ENCODE measurements around the gene PRICKLE2.

Gene PRICKLE2

GRCh38 chr3:64073158-64073761, 152.0 kb downstream of the PRICKLE2 start:
- H3K9ac ChIP-seq, result peak overlapping the region in 3 of 11 experiments; percentile 17 to 45 (median 40); a peak in 5 of 22 replicates
- H3K4me1 ChIP-seq, result peaks cover 0 to 24% (median 21%) of the 10 kb centered on the region in 10 experiments; a peak in 15 of 20 replicates
- H3K36me3 ChIP-seq, result no peaks in the 10 kb centered on the region
- H3K4me3 ChIP-seq, result no peak overlapping the region
- no peak for TF ChIP-seq Cebpa-rat (IDR thresholded peaks at IDR 0.05)
- H4K20me1 ChIP-seq, result no peaks in the 10 kb centered on the region
- peak overlapping the region in 7 of 11 experiments; percentile 58 to 77 (median 75); a peak in 15 of 22 replicates for H3K27ac ChIP-seq
- H3K27me3 ChIP-seq, result no peaks in the 10 kb centered on the region
- H3K9me3 ChIP-seq (replicated peaks in 1 of 11), result peaks cover 0 to 9% (median 0%) of the 10 kb centered on the region in 11 experiments; a peak in 4 of 22 replicates
- peak overlapping the region in 8 of 11 experiments; percentile 22 to 69 (median 48); a peak in 12 of 22 replicates for H3K4me2 ChIP-seq

DNA sequence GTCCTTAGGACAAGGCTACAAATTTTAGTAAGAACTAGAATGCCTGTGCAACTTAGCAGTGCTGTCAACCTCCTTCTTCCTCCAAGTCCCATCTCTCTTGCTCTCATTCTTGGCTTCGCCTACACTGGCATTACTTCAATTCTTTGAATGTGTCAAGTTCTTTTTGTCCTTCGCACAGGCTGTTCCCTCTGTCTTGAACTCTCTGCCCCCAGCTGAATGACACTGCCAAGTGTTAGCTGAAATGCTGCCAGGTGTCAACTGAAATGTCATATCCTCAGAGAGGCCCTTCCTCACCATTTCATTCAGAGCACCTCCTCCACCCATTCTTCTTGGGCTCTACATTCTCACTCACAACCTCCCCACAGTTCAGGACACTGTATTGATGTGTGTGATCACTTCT, 153.1 kb downstream of the PRICKLE2 start:
- no peak for TF ChIP-seq Cebpa-rat (IDR thresholded peaks at IDR 0.05)
- Histone ChIP-seq H3K27ac (peak overlapping the region in 2 of 11 experiments; percentile 11 to 18; a peak in 3 of 22 replicates), H3K4me1 (peaks cover 0 to 24% (median 21%) of the 10 kb centered on the region in 10 experiments; a peak in 15 of 20 replicates)

DNA sequence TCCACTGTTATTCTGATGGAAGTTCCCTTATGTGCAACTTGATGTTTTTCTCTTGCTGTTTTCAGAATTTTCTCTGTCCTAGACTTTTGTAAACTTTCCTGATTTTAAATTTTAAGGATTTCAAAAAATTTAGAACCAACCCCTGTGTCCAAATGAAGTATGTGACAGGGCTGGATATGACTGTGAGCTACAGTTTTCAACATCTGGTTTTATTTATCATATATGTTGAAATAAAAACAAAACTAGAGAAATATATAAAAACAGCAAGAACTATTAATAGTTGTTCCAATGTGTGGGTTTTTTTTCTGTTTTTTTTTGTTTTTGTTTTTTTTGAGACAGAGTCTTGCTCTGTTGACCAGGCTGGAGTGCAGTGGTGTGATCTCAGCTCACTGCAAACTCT, 154.6 kb downstream of the PRICKLE2 start:
- peaks cover 0 to 24% (median 21%) of the 10 kb centered on the region in 10 experiments; a peak in 15 of 20 replicates for H3K4me1 ChIP-seq
- H3K9me3 ChIP-seq (replicated peaks in 1 of 11), result peaks cover 0 to 9% (median 0%) of the 10 kb centered on the region in 11 experiments; a peak in 4 of 22 replicates
- no peak for TF ChIP-seq Cebpa-rat (IDR thresholded peaks at IDR 0.05)
- no peak overlapping the region for H3K27ac ChIP-seq
- H3K36me3 ChIP-seq, result no peaks in the 10 kb centered on the region
- no peak overlapping the region for H3K4me2 ChIP-seq
- no peaks in the 10 kb centered on the region for H4K20me1 ChIP-seq
- no peaks in the 10 kb centered on the region for H3K27me3 ChIP-seq
- H3K4me3 ChIP-seq, result no peak overlapping the region
- H3K9ac ChIP-seq, result no peak overlapping the region

More for the DNA sequence above, 153.1 kb downstream of the PRICKLE2 start:
- Histone ChIP-seq H3K9me3 (replicated peaks in 1 of 11) (peaks cover 0 to 9% (median 0%) of the 10 kb centered on the region in 11 experiments; a peak in 4 of 22 replicates), H4K20me1 (no peaks in the 10 kb centered on the region), H3K27me3 (no peaks in the 10 kb centered on the region), H3K4me3 (no peak overlapping the region), H3K4me2 (0 out of 22 replicates have a peak overlapping the region, but pooled peaks of 1 of the 11 experiments have one; percentile 21), H3K36me3 (no peaks in the 10 kb centered on the region), H3K9ac (no peak overlapping the region)

GRCh38 chr3:64067506-64068346, 157.5 kb downstream of the PRICKLE2 start:
- no peaks in the 10 kb centered on the region for H3K27me3 ChIP-seq
- H4K20me1 ChIP-seq, result no peaks in the 10 kb centered on the region
- no peaks in the 10 kb centered on the region; a peak in 1 of 20 replicates for H3K4me1 ChIP-seq
- no peak for TF ChIP-seq Cebpa-rat (IDR thresholded peaks at IDR 0.05)
- H3K4me2 ChIP-seq, result no peak overlapping the region
- no peak overlapping the region for H3K27ac ChIP-seq
- H3K4me3 ChIP-seq, result no peak overlapping the region
- H3K9ac ChIP-seq, result no peak overlapping the region
- H3K9me3 ChIP-seq (replicated peaks in 1 of 11), result peaks cover 0 to 7% (median 0%) of the 10 kb centered on the region in 11 experiments; a peak in 3 of 22 replicates
- H3K36me3 ChIP-seq, result no peaks in the 10 kb centered on the region

GRCh38 chr3:64064804-64065203, 160.5 kb downstream of the PRICKLE2 start:
- H3K4me1 ChIP-seq, result no peaks in the 10 kb centered on the region
- H3K4me2 ChIP-seq, result no peak overlapping the region
- H3K4me3 ChIP-seq, result no peak overlapping the region
- no peaks in the 10 kb centered on the region for H3K27me3 ChIP-seq
- no peaks in the 10 kb centered on the region for H4K20me1 ChIP-seq
- H3K36me3 ChIP-seq, result no peaks in the 10 kb centered on the region
- H3K9ac ChIP-seq, result no peak overlapping the region
- TF ChIP-seq Cebpa-rat (IDR thresholded peaks at IDR 0.05), result no peak
- H3K27ac ChIP-seq, result no peak overlapping the region
- H3K9me3 ChIP-seq (replicated peaks in 1 of 11), result no peaks in the 10 kb centered on the region

- no peak overlapping the region for H3K4me2 ChIP-seq
- no peaks in the 10 kb centered on the region for H3K9me3 ChIP-seq (replicated peaks in 1 of 11)
- no peaks in the 10 kb centered on the region for H3K4me1 ChIP-seq
- H3K9ac ChIP-seq, result no peak overlapping the region
- no peak for TF ChIP-seq Cebpa-rat (IDR thresholded peaks at IDR 0.05)
- no peaks in the 10 kb centered on the region for H3K36me3 ChIP-seq
- no peaks in the 10 kb centered on the region for H4K20me1 ChIP-seq
- H3K27ac ChIP-seq, result no peak overlapping the region
- H3K27me3 ChIP-seq, result no peaks in the 10 kb centered on the region
- no peak overlapping the region for H3K4me3 ChIP-seq
Observed at GRCh38 chr3:64063983-64064438, 161.3 kb downstream of the PRICKLE2 start.

- TF ChIP-seq Cebpa-rat (IDR thresholded peaks at IDR 0.05), result no peak
- Histone ChIP-seq H3K4me3 (no peak overlapping the region), H3K27me3 (no peaks in the 10 kb centered on the region), H3K4me2 (no peak overlapping the region), H3K4me1 (no peaks in the 10 kb centered on the region), H3K27ac (no peak overlapping the region), H4K20me1 (no peaks in the 10 kb centered on the region), H3K36me3 (no peaks in the 10 kb centered on the region), H3K9me3 (replicated peaks in 1 of 11) (no peaks in the 10 kb centered on the region), H3K9ac (no peak overlapping the region)
Observed at GRCh38 chr3:64063207-64063982, 161.9 kb downstream of the PRICKLE2 start.

GRCh38 chr3:64061628-64062027, 163.6 kb downstream of the PRICKLE2 start:
- H3K4me3 ChIP-seq, result no peak overlapping the region
- H4K20me1 ChIP-seq, result no peaks in the 10 kb centered on the region
- no peak overlapping the region for H3K9ac ChIP-seq
- no peaks in the 10 kb centered on the region for H3K36me3 ChIP-seq
- no peak for TF ChIP-seq Cebpa-rat (IDR thresholded peaks at IDR 0.05)
- H3K4me2 ChIP-seq, result no peak overlapping the region
- H3K27me3 ChIP-seq, result peaks cover 0 to 3% (median 0%) of the 10 kb centered on the region in 11 experiments; a peak in 1 of 22 replicates
- no peaks in the 10 kb centered on the region for H3K9me3 ChIP-seq (replicated peaks in 1 of 11)
- no peak overlapping the region for H3K27ac ChIP-seq
- peaks cover 0 to 8% (median 0%) of the 10 kb centered on the region in 10 experiments; a peak in 6 of 20 replicates for H3K4me1 ChIP-seq
